ENCODE data around the gene UBR4. TPM values are rescaled to one million over a fixed set of nuclear protein-coding genes. Genes with fewer than 3 reads are reported as not detected.
A peak's percentile ranks its signal among the peaks of the same experiment; 100 is the strongest.

Gene UBR4
- total RNA-seq, 1 donor, result 149 TPM

DNA sequence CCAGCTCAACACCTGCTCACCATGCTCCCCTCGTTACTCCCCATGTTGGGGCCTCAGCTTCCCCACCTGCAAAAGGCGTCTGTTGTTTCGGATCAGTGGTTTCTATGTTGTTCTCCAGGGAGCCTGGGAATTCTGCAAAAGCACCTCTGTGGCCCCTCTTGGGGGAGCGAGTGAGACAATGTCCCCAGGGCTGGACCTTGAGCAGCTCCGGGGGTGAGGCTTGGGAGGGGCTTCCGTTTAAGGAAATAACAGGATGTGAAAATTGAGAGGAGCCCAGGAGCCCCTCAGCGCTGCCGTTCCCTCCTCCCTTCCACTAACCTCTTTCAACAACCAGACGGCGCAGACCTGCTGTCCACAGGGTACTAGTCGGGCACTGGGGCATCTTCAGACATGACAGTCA lies 155.1 kb downstream of the UBR4 start:
- DNase-seq (ENCODE audit: insufficient read length, low spot score, missing footprints), result peak; percentile 54
- Histone ChIP-seq H3K27me3 (ENCODE audit: insufficient read depth, low read length) (peaks cover 45% of the 10 kb centered on the region), H3K4me2 (ENCODE audit: insufficient read depth, low read length) (no peak overlapping the region), H3K9me3 (ENCODE audit: low read depth, low read length) (no peaks in the 10 kb centered on the region), H2AFZ (ENCODE audit: low read length) (no peak overlapping the region), H3K36me3 (ENCODE audit: insufficient read depth, low read length) (no peaks in the 10 kb centered on the region), H3K4me1 (ENCODE audit: insufficient read depth, low read length) (no peaks in the 10 kb centered on the region), H4K20me1 (ENCODE audit: insufficient read depth, low read length) (no peaks in the 10 kb centered on the region), H3K27ac (ENCODE audit: low read depth, low read length) (no peak overlapping the region), H3K4me3 (ENCODE audit: insufficient read depth, low read length) (no peak overlapping the region), H3K79me2 (ENCODE audit: insufficient read depth, low read length) (no peaks in the 10 kb centered on the region)
- TF ChIP-seq CTCF (IDR thresholded peaks at IDR 0.05; ENCODE audit: extremely low read depth, low read depth, low read length), result no peak

DNA sequence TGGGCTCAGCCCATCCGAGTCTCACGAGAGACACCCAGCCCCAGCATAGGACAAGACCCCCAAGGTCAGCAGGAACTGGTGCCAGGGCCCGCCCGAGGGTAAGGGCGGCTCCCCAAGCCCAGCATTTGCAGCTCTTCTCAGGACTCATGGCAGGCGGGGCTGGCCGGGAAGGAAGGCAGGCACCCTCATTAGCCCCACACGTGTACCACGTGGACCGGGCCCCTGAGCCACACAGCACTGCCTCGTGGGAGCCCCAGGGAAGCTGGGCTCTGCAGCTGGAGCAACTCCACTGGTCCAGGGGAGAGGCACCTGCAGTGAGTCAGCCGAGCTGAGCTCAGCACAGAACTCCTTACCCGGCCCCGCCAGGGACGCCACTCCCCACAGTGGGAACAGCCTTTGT lies 155.8 kb downstream of the UBR4 start:
- DNase-seq (ENCODE audit: insufficient read length, low spot score, missing footprints), result peak; percentile 74
- H3K36me3 ChIP-seq (ENCODE audit: insufficient read depth, low read length), result no peaks in the 10 kb centered on the region
- H4K20me1 ChIP-seq (ENCODE audit: insufficient read depth, low read length), result no peaks in the 10 kb centered on the region
- H3K9me3 ChIP-seq (ENCODE audit: low read depth, low read length), result no peaks in the 10 kb centered on the region
- no peaks in the 10 kb centered on the region for H3K79me2 ChIP-seq (ENCODE audit: insufficient read depth, low read length)
- no peak overlapping the region for H3K4me2 ChIP-seq (ENCODE audit: insufficient read depth, low read length)
- no peak overlapping the region for H3K27ac ChIP-seq (ENCODE audit: low read depth, low read length)
- H2AFZ ChIP-seq (ENCODE audit: low read length), result no peak overlapping the region
- no peak for TF ChIP-seq CTCF (IDR thresholded peaks at IDR 0.05; ENCODE audit: extremely low read depth, low read depth, low read length)
- H3K4me3 ChIP-seq (ENCODE audit: insufficient read depth, low read length), result no peak overlapping the region
- no peaks in the 10 kb centered on the region for H3K4me1 ChIP-seq (ENCODE audit: insufficient read depth, low read length)
- peaks cover 45% of the 10 kb centered on the region for H3K27me3 ChIP-seq (ENCODE audit: insufficient read depth, low read length)

GRCh38 chr1:19053486-19053885 lies 156.6 kb downstream of the UBR4 start:
- Histone ChIP-seq H3K9me3 (ENCODE audit: low read depth, low read length) (no peaks in the 10 kb centered on the region), H3K27me3 (ENCODE audit: insufficient read depth, low read length) (peaks cover 40% of the 10 kb centered on the region), H2AFZ (ENCODE audit: low read length) (no peak overlapping the region), H3K36me3 (ENCODE audit: insufficient read depth, low read length) (no peaks in the 10 kb centered on the region), H3K4me2 (ENCODE audit: insufficient read depth, low read length) (no peak overlapping the region), H3K4me1 (ENCODE audit: insufficient read depth, low read length) (no peaks in the 10 kb centered on the region), H4K20me1 (ENCODE audit: insufficient read depth, low read length) (no peaks in the 10 kb centered on the region), H3K79me2 (ENCODE audit: insufficient read depth, low read length) (no peaks in the 10 kb centered on the region), H3K4me3 (ENCODE audit: insufficient read depth, low read length) (no peak overlapping the region), H3K27ac (ENCODE audit: low read depth, low read length) (no peak overlapping the region)
- peak; percentile 61 for DNase-seq (ENCODE audit: insufficient read length, low spot score, missing footprints)
- TF ChIP-seq CTCF (IDR thresholded peaks at IDR 0.05; ENCODE audit: extremely low read depth, low read depth, low read length), result no peak

DNA sequence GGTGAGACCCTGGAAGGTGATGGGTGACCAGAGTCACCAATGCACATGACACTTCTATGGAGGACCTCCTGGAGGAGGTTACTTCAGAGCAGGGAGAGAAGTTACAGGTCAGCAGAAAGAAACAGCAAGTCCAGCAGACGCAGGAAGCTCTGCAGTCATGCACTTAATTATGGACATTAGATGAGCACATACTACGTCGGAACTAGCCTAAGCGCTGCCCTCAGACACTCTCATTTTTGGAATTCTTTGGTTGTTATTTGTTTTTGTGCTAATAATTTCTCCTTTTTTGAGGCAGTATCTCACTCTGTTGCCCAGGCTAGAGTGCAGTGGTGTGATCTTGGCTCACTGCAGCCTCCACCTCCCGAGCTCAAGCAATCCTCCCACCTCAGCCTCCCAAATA lies 160.3 kb downstream of the UBR4 start:
- no peak overlapping the region for H3K4me2 ChIP-seq (ENCODE audit: insufficient read depth, low read length)
- H3K4me1 ChIP-seq (ENCODE audit: insufficient read depth, low read length), result peaks cover 16% of the 10 kb centered on the region
- H4K20me1 ChIP-seq (ENCODE audit: insufficient read depth, low read length), result no peaks in the 10 kb centered on the region
- H3K27ac ChIP-seq (ENCODE audit: low read depth, low read length), result no peak overlapping the region
- peaks cover 18% of the 10 kb centered on the region for H3K27me3 ChIP-seq (ENCODE audit: insufficient read depth, low read length)
- H3K36me3 ChIP-seq (ENCODE audit: insufficient read depth, low read length), result no peaks in the 10 kb centered on the region
- no peak overlapping the region for H2AFZ ChIP-seq (ENCODE audit: low read length)
- no peaks in the 10 kb centered on the region for H3K9me3 ChIP-seq (ENCODE audit: low read depth, low read length)
- no peak overlapping the region for H3K4me3 ChIP-seq (ENCODE audit: insufficient read depth, low read length)
- no peaks in the 10 kb centered on the region for H3K79me2 ChIP-seq (ENCODE audit: insufficient read depth, low read length)
- no peak for TF ChIP-seq CTCF (IDR thresholded peaks at IDR 0.05; ENCODE audit: extremely low read depth, low read depth, low read length)
- DNase-seq (ENCODE audit: insufficient read length, low spot score, missing footprints), result peak; percentile 39

Measured in osteoblast (primary cell).